GM12878 (cell line): ENCODE measurements around the gene CTSK. TPM values are rescaled to one million over a fixed set of nuclear protein-coding genes. Genes with fewer than 3 reads are reported as not detected.

ENCODE experiments used
- ATAC-seq: fragments of 200-7000 bp; cut with Tn5 transposase; 3 replicates; pipeline ENCODE4 v1.9.1; 2020; ENCODE audit warnings: mild to moderate bottlenecking, moderate library complexity
- BruUV-seq: library from RNA; stranded (reverse); fragments of 400-500 nt; replicated peaks from 2 replicates; lab custom pipeline; 2021; lab: Mats Ljungman, UMichigan
- CTCF ChIA-PET: fragments of 300-600 bp; sonication (Branson Sonifier 250); formaldehyde crosslinking; extraction: SDS; loops from one replicate; lab custom pipeline; 2021; ENCODE audit warnings: inconsistent platforms; lab: Yijun Ruan, JAX
- POLR2A ChIA-PET: fragments of 350-600 bp; formaldehyde crosslinking; extraction: SDS; loops from one replicate; lab custom pipeline; 2021; ENCODE audit warnings: inconsistent platforms; lab: Charles Lee
- RAD21 ChIA-PET: fragments of 300-600 bp; sonication (Branson Sonifier 250); formaldehyde crosslinking; loops from one replicate; lab custom pipeline; 2023; ENCODE audit warnings: antibody characterized with exemption; ENCODE audit not compliant: unreplicated experiment; lab: Charles Lee
- SMC1A ChIA-PET: fragments of 300-600 bp; sonication (Branson Sonifier 250); formaldehyde crosslinking; loops from one replicate; lab custom pipeline; 2023; ENCODE audit not compliant: unreplicated experiment, uncharacterized antibody; lab: Charles Lee
- DNase-seq: peaks from one replicate; pipeline ENCODE4 v3.0.0-alpha.2; 2011; ENCODE audit warnings: low read depth, low spot score
- FAIRE-seq: peaks from 3 replicates; lab custom pipeline; 2011; peaks lifted over from hg19 to GRCh38; lab: Jason Lieb, UNC
- H2AFZ ChIP-seq: 2 replicates; pipeline ENCODE4 v1.6.0; 2011; ENCODE audit warnings: low read depth, low read length, control low read depth; ENCODE audit not compliant: control insufficient read depth
- H3K27ac ChIP-seq: 2 replicates; pipeline ENCODE4 v1.5.1; 2011; ENCODE audit warnings: control low read depth; ENCODE audit not compliant: control insufficient read depth, insufficient read depth
- H3K27me3 ChIP-seq, 2 experiments: replicated peaks in 1 of 2; 2 replicates each; pipeline versions ENCODE4 v1.6.0 to v1.6.1; 2011; ENCODE audit warnings: low read length in 1 of 2; ENCODE audit not compliant: control insufficient read depth in 2 of 2, insufficient read depth in 2 of 2
- H3K36me3 ChIP-seq, 2 experiments: 2 replicates each; pipeline ENCODE4 v1.5.1; 2011; ENCODE audit warnings: low read length in 1 of 2; ENCODE audit not compliant: control insufficient read depth in 2 of 2, insufficient read depth in 2 of 2
- H3K4me1 ChIP-seq: 2 replicates; pipeline ENCODE4 v1.6.1; 2011; ENCODE audit warnings: mild to moderate bottlenecking, low read length, moderate library complexity, mixed read lengths; ENCODE audit not compliant: control insufficient read depth, insufficient read depth
- H3K4me2 ChIP-seq: 2 replicates; pipeline ENCODE4 v1.6.0; 2011; ENCODE audit warnings: control low read depth; ENCODE audit not compliant: control insufficient read depth, insufficient read depth
- H3K4me3 ChIP-seq: fragments of 200-600 bp; sonication (generic); 2 replicates; pipeline ENCODE4 v1.5.1; 2016
- H3K79me2 ChIP-seq: 2 replicates; pipeline ENCODE4 v1.6.0; 2011; ENCODE audit warnings: low read length; ENCODE audit not compliant: control insufficient read depth, insufficient read depth
- H3K9ac ChIP-seq: 2 replicates; pipeline ENCODE4 v1.8.0; 2011; ENCODE audit warnings: low read length, control low read depth, mixed read lengths; ENCODE audit not compliant: control insufficient read depth, insufficient read depth
- H3K9me3 ChIP-seq: replicated peaks from 3 replicates; pipeline ENCODE4 v1.5.1; 2011; ENCODE audit warnings: mild to moderate bottlenecking, low read length; ENCODE audit not compliant: control insufficient read depth, insufficient read depth
- H4K20me1 ChIP-seq: 2 replicates; pipeline ENCODE4 v1.6.0; 2011; ENCODE audit not compliant: control insufficient read depth, insufficient read depth
- ATF3 ChIP-seq: IDR thresholded peaks from 2 replicates; pipeline ENCODE4 v1.6.1; 2011; ENCODE audit warnings: low read depth, mild to moderate bottlenecking, low read length, moderate library complexity, borderline replicate concordance; ENCODE audit errors: extremely low read depth
- CREM ChIP-seq: IDR thresholded peaks from 2 replicates; pipeline ENCODE4 v1.6.1; 2014; ENCODE audit warnings: antibody characterized with exemption, low read depth
- CUX1 ChIP-seq: IDR thresholded peaks from 2 replicates; pipeline ENCODE4 v1.6.1; 2012; ENCODE audit warnings: improper control_type of control experiment, low read depth, low read length; ENCODE audit not compliant: insufficient replicate concordance
- EGR1 ChIP-seq, 2 experiments: IDR thresholded peaks; 1 replicate in 1 of 2; 2 replicates in 1 of 2; pipeline ENCODE4 v1.6.1; 2011 to 2012; ENCODE audit warnings: low read depth in 2 of 2, low read length in 2 of 2, borderline replicate concordance in 1 of 2, mild to moderate bottlenecking in 1 of 2, moderate library complexity in 1 of 2
- ETV6 ChIP-seq, 2 experiments: fragments of 450-650 bp in 1 of 2; IDR thresholded peaks in 1 of 2; conservative IDR thresholded peaks in 1 of 2; 2 replicates each; pipeline ENCODE4 v1.6.1; 2014; ENCODE audit warnings: antibody characterized with exemption in 1 of 2, borderline replicate concordance in 1 of 2, low read depth in 1 of 2, mild to moderate bottlenecking in 1 of 2, moderate library complexity in 1 of 2
- EZH2 ChIP-seq: IDR thresholded peaks from 2 replicates; pipeline ENCODE4 v1.6.1; 2012; ENCODE audit warnings: low read depth, mild to moderate bottlenecking, control low read depth, inconsistent platforms, low read length, borderline replicate concordance; ENCODE audit not compliant: control insufficient read depth
- GABPA ChIP-seq: IDR thresholded peaks from 2 replicates; pipeline ENCODE4 v1.6.1; 2014; ENCODE audit warnings: antibody characterized with exemption, low read depth, mild to moderate bottlenecking, inconsistent platforms
- JUNB ChIP-seq: IDR thresholded peaks from 2 replicates; pipeline ENCODE4 v1.6.1; 2016; ENCODE audit warnings: antibody characterized with exemption, mild to moderate bottlenecking
- NBN ChIP-seq: fragments of 450-650 bp; IDR thresholded peaks from 2 replicates; pipeline ENCODE4 v1.6.1; 2016
- NFYA ChIP-seq: IDR thresholded peaks from 2 replicates; pipeline ENCODE4 v1.6.1; 2011; ENCODE audit warnings: low read depth, mild to moderate bottlenecking, low read length, improper control_type of control experiment, borderline replicate concordance
- NR2C1 ChIP-seq: fragments of 450-650 bp; IDR thresholded peaks from 2 replicates; pipeline ENCODE4 v1.6.1; 2017; ENCODE audit warnings: antibody characterized with exemption, mild to moderate bottlenecking, moderate library complexity
- RAD51 ChIP-seq: fragments of 450-650 bp; IDR thresholded peaks from 2 replicates; pipeline ENCODE4 v1.6.1; 2016; ENCODE audit warnings: moderate library complexity, mild to moderate bottlenecking, inconsistent platforms
- SIN3A ChIP-seq: IDR thresholded peaks from 2 replicates; pipeline ENCODE4 v1.6.1; 2012; ENCODE audit warnings: low read depth, low read length, improper control_type of control experiment
- SIX5 ChIP-seq: IDR thresholded peaks from 2 replicates; pipeline ENCODE4 v1.6.1; 2011; ENCODE audit warnings: mild to moderate bottlenecking, low read depth, low read length, moderate library complexity; ENCODE audit not compliant: severe bottlenecking
- SP1 ChIP-seq: IDR thresholded peaks from one replicate; pipeline ENCODE4 v1.6.1; 2011; ENCODE audit warnings: low read depth, low read length
- SPI1 ChIP-seq: IDR thresholded peaks from 2 replicates; pipeline ENCODE4 v1.6.1; 2011; ENCODE audit warnings: low read depth, mild to moderate bottlenecking, low read length, moderate library complexity, borderline replicate concordance; ENCODE audit not compliant: insufficient read depth
- TAF1 ChIP-seq: IDR thresholded peaks from 2 replicates; pipeline ENCODE4 v1.6.1; 2011; ENCODE audit warnings: mild to moderate bottlenecking, low read depth, low read length, borderline replicate concordance
- ZNF274 ChIP-seq: IDR thresholded peaks from one replicate; pipeline ENCODE4 v1.8.0; 2011; ENCODE audit not compliant: insufficient read length, insufficient read depth
- ZSCAN29 ChIP-seq: fragments of 450-650 bp; IDR thresholded peaks from 2 replicates; pipeline ENCODE4 v1.6.1; 2017; ENCODE audit warnings: mild to moderate bottlenecking, moderate library complexity
- WGBS: methylation state at CpG from one replicate; pipeline ENCODE4 v1.1.6; 2016; ENCODE audit warnings: low lambda C conversion rate; ENCODE audit not compliant: insufficient replicate concordance, insufficient coverage; ENCODE audit errors: missing lambda C conversion rate; 5-methylcytosine and 5-hydroxymethylcytosine counted together
- in situ Hi-C: fragments of 300-500 bp; cut with MboI; formaldehyde crosslinking; loops from 9 replicates; pipeline ENCODE4 v1.14.3; 2018; ENCODE audit warnings: mixed read lengths
- intact Hi-C: fragments of 100-400 bp; cut with micrococcal nuclease; formaldehyde crosslinking; loops from one replicate; pipeline ENCODE4 v1.14.2; 2022; ENCODE audit not compliant: unreplicated experiment
- polyA plus RNA-seq, 11 experiments: library from polyadenylated mRNA; depleted of rRNA in 4 of 11; unstranded in 6 of 11; stranded (reverse) in 5 of 11; fragments of >200 nt; fragmentation: Nextera tagmentation in 4 of 11; fragmentation: Illumina TruSeq in 1 of 11; extraction: Ambion mirVana in 4 of 11; extraction: Trizol in 1 of 11; gene quantifications; 1 replicate in 1 of 11; 2 replicates in 10 of 11; pipeline versions ENCODE4 v1.2.1 to v1.2.3, GENCODE V29; 2011 to 2016; ENCODE audit warnings: inconsistent platforms in 2 of 11, missing spikeins in 2 of 11, low read depth in 1 of 11
- total RNA-seq, 4 experiments: library from RNA; depleted of rRNA in 3 of 4; stranded (reverse); fragments of >200 nt in 3 of 4; fragmentation: Illumina TruSeq in 1 of 4; extraction: Trizol in 1 of 4; gene quantifications; 2 replicates each; pipeline versions ENCODE4 v1.2.1 to v1.2.3, GENCODE V29; 2013 to 2021

The CTSK gene
- total and polyA plus RNA-seq, 10 of the 15 experiments (the other 5 are each of a cell fraction or from before 2014, with no cell fraction given) = 0.40 to 3.1 (median 0.83) TPM

GRCh38 chr1:150762552-150762951 is 45.5 kb downstream of the CTSK start (continued):
- TF ChIP-seq SPI1 (no peak), TAF1 (no peak), EZH2 (no peak), NFYA (no peak)

GRCh38 chr1:150761801-150762200 is 46.3 kb downstream of the CTSK start:
- no peak for DNase-seq
- ChIA-PET POLR2A (no interaction called here), CTCF (no interaction called here), RAD21 (no interaction called here), SMC1A (interaction anchor here (2.0 kb wide), 1 partner anchor 9 kb away, joined by 5 read pairs; no protein-coding TSS in a partner anchor)
- no peak for FAIRE-seq
- Histone ChIP-seq H3K36me3 (peaks cover 0 to 17% of the 10 kb centered on the region in 2 experiments; a peak in 3 of 4 replicates), H3K27me3 (no peaks in the 10 kb centered on the region), H3K4me2 (no peak overlapping the region), H3K4me3 (no peak overlapping the region), H3K79me2 (peaks cover 44% of the 10 kb centered on the region), H3K9ac (no peak overlapping the region), H3K4me1 (peaks cover 9% of the 10 kb centered on the region), H2AFZ (no peak overlapping the region), H4K20me1 (no peaks in the 10 kb centered on the region; the same call in 1 of the 2 replicates), H3K27ac (no peak overlapping the region), H3K9me3 (peaks cover 5% of the 10 kb centered on the region; the same call in 2 of the 3 replicates)
- no TSS peak for BruUV-seq
- WGBS = 100% methylated on average over 1 of the region's 1 CpG
- intact Hi-C loops (loop anchor here (5.0 to 10.0 kb wide), 5 partner anchors 50 to 213 kb away; partner anchors contain the start of genes ARNT, CERS2 and ENSA), in situ Hi-C loops (no loop called here)
- no peak for ATAC-seq
- TF ChIP-seq RAD51 = no peak
- TF ChIP-seq ZSCAN29 = no peak
- no peak for TF ChIP-seq SIX5
- TF ChIP-seq JUNB = no peak
- TF ChIP-seq ATF3 = no peak
- TF ChIP-seq EGR1 (IDR thresholded peaks at IDR 0.05; ENCODE audit: borderline replicate concordance in 1 of 2, low read depth in 2 of 2, low read length in 2 of 2) = no peak
- TF ChIP-seq SP1 = no peak
- TF ChIP-seq CUX1 = no peak
- no peak for TF ChIP-seq CREM
- no peak for TF ChIP-seq GABPA
- no peak for TF ChIP-seq NBN
- no peak for TF ChIP-seq SIN3A
- TF ChIP-seq ETV6 (conservative IDR thresholded peaks at IDR 0.05 in 1 of 2, IDR thresholded peaks at IDR 0.05 in 1 of 2; ENCODE audit: borderline replicate concordance in 1 of 2, low read depth in 1 of 2) = no peak
- TF ChIP-seq ZNF274 = no peak
- no peak for TF ChIP-seq NR2C1
